WTC11 (cell line): ENCODE results near the gene SPP1. TPM values are rescaled to one million over a fixed set of nuclear protein-coding genes. Genes with fewer than 3 reads are reported as not detected.

ENCODE experiments used
- ATAC-seq: fragments of 200-7000 bp; cut with Tn5 transposase; 2 replicates; pipeline ENCODE4 v1.10.0; 2021; ENCODE audit warnings: mild to moderate bottlenecking, moderate library complexity
- CTCF ChIA-PET: fragments of 300-600 bp; sonication (Branson Sonifier 250); formaldehyde crosslinking; loops from one replicate; lab custom pipeline; 2021; ENCODE audit warnings: antibody characterized with exemption; lab: Charles Lee
- POLR2A ChIA-PET: fragments of 350-600 bp; sonication (Branson Sonifier 250); formaldehyde crosslinking; loops from one replicate; lab custom pipeline; 2021; ENCODE audit warnings: antibody characterized with exemption; lab: Charles Lee
- DNase-seq: peaks from one replicate; pipeline ENCODE4 v3.0.0; 2021; ENCODE audit warnings: low spot score
- H3K27ac Mint-ChIP-seq: 2 replicates; pipeline ENCODE4 v1.8.0; 2021; ENCODE audit warnings: mixed read lengths
- H3K27me3 Mint-ChIP-seq: 2 replicates; pipeline ENCODE4 v1.8.0; 2021; ENCODE audit warnings: low read depth, mild to moderate bottlenecking, moderate library complexity, mixed read lengths
- H3K36me3 Mint-ChIP-seq: 2 replicates; pipeline ENCODE4 v1.8.0; 2021; ENCODE audit warnings: mixed read lengths
- H3K4me1 Mint-ChIP-seq: 2 replicates; pipeline ENCODE4 v1.8.0; 2022; ENCODE audit warnings: mixed read lengths
- H3K4me3 Mint-ChIP-seq: 2 replicates; pipeline ENCODE4 v1.8.0; 2021; ENCODE audit warnings: mild to moderate bottlenecking, moderate library complexity, mixed read lengths
- H3K9me3 Mint-ChIP-seq: 2 replicates; pipeline ENCODE4 v1.8.0; 2021; ENCODE audit warnings: mixed read lengths
- CREM ChIP-seq: sonication (generic); formaldehyde crosslinking; IDR thresholded peaks from 2 replicates; pipeline ENCODE4 v1.8.1; 2022; ENCODE audit warnings: mild to moderate bottlenecking, missing genetic modification reagents, moderate library complexity
- E2F4 ChIP-seq: sonication (generic); formaldehyde crosslinking; IDR thresholded peaks from 2 replicates; pipeline ENCODE4 v1.8.1; 2022; ENCODE audit warnings: low read depth, mild to moderate bottlenecking, moderate library complexity, missing genetic modification reagents, borderline replicate concordance
- ESRRA ChIP-seq: sonication (generic); formaldehyde crosslinking; IDR thresholded peaks from 2 replicates; pipeline ENCODE4 v1.8.1; 2022; ENCODE audit warnings: mild to moderate bottlenecking, missing genetic modification reagents, borderline replicate concordance
- ETV6 ChIP-seq: sonication (generic); formaldehyde crosslinking; IDR thresholded peaks from 2 replicates; pipeline ENCODE4 v1.8.1; 2022; ENCODE audit warnings: mild to moderate bottlenecking, missing genetic modification reagents
- FOXK1 ChIP-seq: sonication (generic); formaldehyde crosslinking; IDR thresholded peaks from 2 replicates; pipeline ENCODE4 v1.8.0; 2022; ENCODE audit warnings: mild to moderate bottlenecking, moderate library complexity, missing genetic modification reagents
- HMGA2 ChIP-seq: fragments of 250-450 bp; sonication (Bioruptor Pico); IDR thresholded peaks from 2 replicates; pipeline ENCODE4 v1.4.0; 2021; ENCODE audit warnings: mild to moderate bottlenecking, moderate library complexity
- HMGXB4 ChIP-seq: sonication (generic); formaldehyde crosslinking; IDR thresholded peaks from 2 replicates; pipeline ENCODE4 v1.8.1; 2023; ENCODE audit warnings: mild to moderate bottlenecking, moderate library complexity, missing genetic modification reagents
- IRF1 ChIP-seq: sonication (generic); formaldehyde crosslinking; IDR thresholded peaks from 2 replicates; pipeline ENCODE4 v1.8.0; 2023; ENCODE audit warnings: missing genetic modification reagents
- NFYB ChIP-seq: sonication (generic); formaldehyde crosslinking; conservative IDR thresholded peaks from 2 replicates; pipeline ENCODE4 v1.8.0; 2022; ENCODE audit warnings: low read depth, missing genetic modification reagents
- NR2C2 ChIP-seq: sonication (generic); formaldehyde crosslinking; IDR thresholded peaks from 2 replicates; pipeline ENCODE4 v1.8.0; 2022; ENCODE audit warnings: mild to moderate bottlenecking, missing genetic modification reagents
- NR3C1 ChIP-seq: sonication (generic); formaldehyde crosslinking; conservative IDR thresholded peaks from 2 replicates; pipeline ENCODE4 v1.8.1; 2023; ENCODE audit warnings: low read depth, mild to moderate bottlenecking, missing genetic modification reagents
- OVOL2 ChIP-seq: fragments of 250-450 bp; sonication (Bioruptor Pico); IDR thresholded peaks from 2 replicates; pipeline ENCODE4 v1.9.0; 2021; ENCODE audit warnings: mild to moderate bottlenecking, borderline replicate concordance
- PRRX2 ChIP-seq: fragments of 250-450 bp; sonication (Bioruptor Pico); IDR thresholded peaks from 2 replicates; pipeline ENCODE4 v1.8.0; 2021; ENCODE audit warnings: mild to moderate bottlenecking
- RELA ChIP-seq: sonication (generic); formaldehyde crosslinking; IDR thresholded peaks from 2 replicates; pipeline ENCODE4 v1.8.1; 2022; ENCODE audit warnings: missing genetic modification reagents, mild to moderate bottlenecking, borderline replicate concordance
- RORB ChIP-seq: fragments of 250-450 bp; sonication (Bioruptor Pico); IDR thresholded peaks from 2 replicates; pipeline ENCODE4 v1.9.0; 2021; ENCODE audit warnings: mild to moderate bottlenecking
- SMAD4 ChIP-seq: sonication (generic); formaldehyde crosslinking; IDR thresholded peaks from 2 replicates; pipeline ENCODE4 v1.8.0; 2022; ENCODE audit warnings: mild to moderate bottlenecking, missing genetic modification reagents
- SP1 ChIP-seq: sonication (generic); formaldehyde crosslinking; conservative IDR thresholded peaks from 2 replicates; pipeline ENCODE4 v1.8.1; 2022; ENCODE audit warnings: missing genetic modification reagents
- TCF7 ChIP-seq: sonication (generic); formaldehyde crosslinking; IDR thresholded peaks from 2 replicates; pipeline ENCODE4 v1.8.0; 2022; ENCODE audit warnings: mild to moderate bottlenecking, low read depth, missing genetic modification reagents, moderate library complexity
- TP53 ChIP-seq: sonication (generic); formaldehyde crosslinking; IDR thresholded peaks from 2 replicates; pipeline ENCODE4 v1.8.1; 2023; ENCODE audit warnings: mild to moderate bottlenecking, missing genetic modification reagents
- USF2 ChIP-seq: sonication (generic); formaldehyde crosslinking; IDR thresholded peaks from 2 replicates; pipeline ENCODE4 v1.8.1; 2023; ENCODE audit warnings: mild to moderate bottlenecking, missing genetic modification reagents, moderate library complexity
- ZMAT4 ChIP-seq: fragments of 250-450 bp; sonication (Bioruptor Pico); IDR thresholded peaks from 2 replicates; pipeline ENCODE4 v1.9.0; 2021; ENCODE audit warnings: mild to moderate bottlenecking
- ZNF425 ChIP-seq: fragments of 250-450 bp; sonication (Bioruptor Pico); conservative IDR thresholded peaks from 2 replicates; pipeline ENCODE4 v1.9.0; 2021; ENCODE audit warnings: mild to moderate bottlenecking
- total RNA-seq: library from RNA; stranded (reverse); gene quantifications from 3 replicates; pipeline ENCODE4 v1.2.3, GENCODE V29; 2021

SPP1 gene
- total RNA-seq, 1 experiment from 2014 or later = 56.6 TPM

- no peak for TF ChIP-seq RELA (CRISPR knock-in tag)
Measured at GRCh38 chr4:87981486-87981885, 6.0 kb downstream of the SPP1 start (continued).

- CTCF ChIA-PET = no interaction called here
- no peaks in the 10 kb centered on the region for H3K27me3 Mint-ChIP-seq
- no peak for ATAC-seq
- POLR2A ChIA-PET = no interaction called here
- no peak for DNase-seq
- no peak overlapping the region for H3K4me3 Mint-ChIP-seq
- H3K4me1 Mint-ChIP-seq = peaks cover 13% of the 10 kb centered on the region
- no peak overlapping the region for H3K27ac Mint-ChIP-seq
- H3K9me3 Mint-ChIP-seq = no peaks in the 10 kb centered on the region
- H3K36me3 Mint-ChIP-seq = peaks cover 7% of the 10 kb centered on the region; the same call in 1 of the 2 replicates
- TF ChIP-seq CREM (CRISPR knock-in tag) = no peak
- no peak for TF ChIP-seq HMGXB4 (CRISPR knock-in tag)
- no peak for TF ChIP-seq RORB (CRISPR knock-in tag)
- no peak for TF ChIP-seq NR2C2 (CRISPR knock-in tag)
- TF ChIP-seq USF2 = no peak
- no peak for TF ChIP-seq TP53 (CRISPR knock-in tag)
- TF ChIP-seq TCF7 (CRISPR knock-in tag) = no peak
- no peak for TF ChIP-seq E2F4 (CRISPR knock-in tag)
- TF ChIP-seq SP1 (CRISPR knock-in tag) = no peak
- no peak for TF ChIP-seq NR3C1 (CRISPR knock-in tag)
- TF ChIP-seq OVOL2 (CRISPR knock-in tag) = no peak
- no peak for TF ChIP-seq ESRRA (CRISPR knock-in tag)
Measured at GRCh38 chr4:87982036-87982435, 6.5 kb downstream of the SPP1 start.

- no peaks in the 10 kb centered on the region for H3K27me3 Mint-ChIP-seq
- H3K9me3 Mint-ChIP-seq = no peaks in the 10 kb centered on the region
- H3K36me3 Mint-ChIP-seq = peaks cover 7% of the 10 kb centered on the region; the same call in 1 of the 2 replicates
- DNase-seq (no peak), ATAC-seq (no peak)
- H3K4me3 Mint-ChIP-seq = no peak overlapping the region
- no peak for TF ChIP-seq NR2C2 (CRISPR knock-in tag)
- no peak for TF ChIP-seq RELA (CRISPR knock-in tag)
- no peak for TF ChIP-seq NFYB
- TF ChIP-seq ETV6 (CRISPR knock-in tag) = no peak
- no peak for TF ChIP-seq TCF7 (CRISPR knock-in tag)
- TF ChIP-seq PRRX2 (CRISPR knock-in tag) = no peak
- CTCF ChIA-PET = no interaction called here
- POLR2A ChIA-PET = no interaction called here
- no peak overlapping the region for H3K27ac Mint-ChIP-seq
- H3K4me1 Mint-ChIP-seq = peaks cover 13% of the 10 kb centered on the region
Measured at GRCh38 chr4:87982446-87983010, 7.0 kb downstream of the SPP1 start.

- TF ChIP-seq HMGA2 (CRISPR knock-in tag) (no peak), FOXK1 (CRISPR knock-in tag) (no peak), ZNF425 (CRISPR knock-in tag) (no peak), SMAD4 (CRISPR knock-in tag) (no peak), IRF1 (CRISPR knock-in tag) (no peak), ESRRA (CRISPR knock-in tag) (no peak), ZMAT4 (CRISPR knock-in tag) (no peak)
- Mint-ChIP-seq H3K4me3 (no peak overlapping the region), H3K4me1 (peaks cover 7% of the 10 kb centered on the region), H3K36me3 (peaks cover 7% of the 10 kb centered on the region; the same call in 1 of the 2 replicates), H3K9me3 (no peaks in the 10 kb centered on the region), H3K27ac (no peak overlapping the region), H3K27me3 (no peaks in the 10 kb centered on the region)
- ATAC-seq (no peak), DNase-seq (no peak)
- CTCF ChIA-PET = interaction anchor here (1.6 to 2.9 kb wide), 2 partner anchors 10 to 131 kb away, joined by 4 to 40 read pairs; partner anchors contain the start of gene SPP1
- POLR2A ChIA-PET = no interaction called here
Measured at GRCh38 chr4:87983996-87984395, 8.5 kb downstream of the SPP1 start.
